GM19324 (cell line): ENCODE results near the gene HMGCL.
"Not testable (repeated sequence)": the region's sequence is repeated elsewhere in the genome, so short reads cannot be mapped to it uniquely, and the experiment has no call there.

Source experiments
- ATAC-seq: cut with Tn5 transposase; IDR thresholded peaks from one replicate; pipeline ENCODE4 v1.9.1; 2021; ENCODE audit warnings: mild to moderate bottlenecking, moderate library complexity; ENCODE audit not compliant: unreplicated experiment, low FRiP score

Gene HMGCL

GRCh38 chr1:23827717-23828116, 2.5 kb upstream of the HMGCL start:
- no peak for ATAC-seq

GRCh38 chr1:23826590-23826989, 1.4 kb upstream of the HMGCL start:
- ATAC-seq = not testable (repeated sequence)

GRCh38 chr1:23825762-23826522, 713 bp upstream of the HMGCL start:
- ATAC-seq = no peak

GRCh38 chr1:23824711-23825075, 536 bp downstream of the HMGCL start:
- no peak for ATAC-seq

GRCh38 chr1:23823767-23824166, 1.5 kb downstream of the HMGCL start:
- ATAC-seq = no peak

GRCh38 chr1:23817633-23818032, 7.6 kb downstream of the HMGCL start:
- ATAC-seq = no peak

- no peak for ATAC-seq
These were observed 8.3 kb downstream of the HMGCL start for GRCh38 chr1:23816906-23817305.

- no peak for ATAC-seq
These were observed 8.9 kb downstream of the HMGCL start for GRCh38 chr1:23816361-23816760.

GRCh38 chr1:23814016-23814415, 11.2 kb downstream of the HMGCL start:
- no peak for ATAC-seq

GRCh38 chr1:23810818-23811540, 14.2 kb downstream of the HMGCL start:
- ATAC-seq = no peak

GRCh38 chr1:23809751-23810171, 15.5 kb downstream of the HMGCL start:
- ATAC-seq = no peak

- no peak for ATAC-seq
These were observed 17.8 kb downstream of the HMGCL start for GRCh38 chr1:23807453-23807852.

GRCh38 chr1:23806280-23806679, 18.9 kb downstream of the HMGCL start:
- ATAC-seq = no peak

- no peak for ATAC-seq
These were observed 20.2 kb downstream of the HMGCL start for GRCh38 chr1:23805025-23805424.

- ATAC-seq = no peak
These were observed 20.9 kb downstream of the HMGCL start for GRCh38 chr1:23804183-23804835.

GRCh38 chr1:23803674-23804073, 21.6 kb downstream of the HMGCL start:
- no peak for ATAC-seq

GRCh38 chr1:23802809-23803342, 22.4 kb downstream of the HMGCL start:
- ATAC-seq = not testable (repeated sequence)

- ATAC-seq = no peak
These were observed 23.4 kb downstream of the HMGCL start for GRCh38 chr1:23801876-23802275.

GRCh38 chr1:23801338-23801748, 23.9 kb downstream of the HMGCL start:
- ATAC-seq = no peak

GRCh38 chr1:23800400-23801337, 24.6 kb downstream of the HMGCL start, which contains the start of gene GALE:
Gene GALE, minus strand, starts transcription at chr1:23800754. Its CDS starts 1,747 bp downstream, at chr1:23799007.
- ATAC-seq = peak; percentile 84
